ENCODE data around the gene TMEM9.
"Not testable (repeated sequence)": the region's sequence is repeated elsewhere in the genome, so short reads cannot be mapped to it uniquely, and the experiment has no call there.

TMEM9 gene

GRCh38 chr1:201171063-201172036 is 17.1 kb upstream of the TMEM9 start:
- no peaks in the 10 kb centered on the region for H3K27me3 Mint-ChIP-seq
- peak overlapping the region; percentile 85 for H3K4me3 Mint-ChIP-seq
- peak overlapping the region; percentile 88 for H3K27ac Mint-ChIP-seq (ENCODE audit: low read depth)
- peaks cover 18% of the 10 kb centered on the region for H3K4me1 Mint-ChIP-seq
- ATAC-seq (replicated peaks; ENCODE audit: extremely low read depth, poor library complexity, severe bottlenecking) (peak; percentile 71), DNase-seq (ENCODE audit: low spot score in 2 of 2) (peak; percentile 25 to 64)
- peaks cover 6% of the 10 kb centered on the region for H3K36me3 Mint-ChIP-seq (ENCODE audit: insufficient read depth)
- no peaks in the 10 kb centered on the region for H3K9me3 Mint-ChIP-seq

- Mint-ChIP-seq H3K4me1 (peaks cover 18% of the 10 kb centered on the region), H3K27ac (ENCODE audit: low read depth) (peak overlapping the region; percentile 88), H3K27me3 (no peaks in the 10 kb centered on the region), H3K9me3 (no peaks in the 10 kb centered on the region), H3K4me3 (peak overlapping the region; percentile 85), H3K36me3 (ENCODE audit: insufficient read depth) (peaks cover 6% of the 10 kb centered on the region)
- ATAC-seq (replicated peaks; ENCODE audit: extremely low read depth, poor library complexity, severe bottlenecking) (peak; percentile 80), DNase-seq (ENCODE audit: low spot score in 2 of 2) (peak; percentile 55 to 74)
Observed at GRCh38 chr1:201170533-201171062, 16.3 kb upstream of the TMEM9 start.

- ATAC-seq (replicated peaks; ENCODE audit: extremely low read depth, poor library complexity, severe bottlenecking) (no peak), DNase-seq (ENCODE audit: low spot score in 2 of 2) (no peak)
- H3K4me3 Mint-ChIP-seq: peak overlapping the region; percentile 85
- peaks cover 6% of the 10 kb centered on the region for H3K36me3 Mint-ChIP-seq (ENCODE audit: insufficient read depth)
- H3K9me3 Mint-ChIP-seq: no peaks in the 10 kb centered on the region
- H3K27ac Mint-ChIP-seq (ENCODE audit: low read depth): peak overlapping the region; percentile 88
- no peaks in the 10 kb centered on the region for H3K27me3 Mint-ChIP-seq
- peaks cover 18% of the 10 kb centered on the region for H3K4me1 Mint-ChIP-seq
Observed at GRCh38 chr1:201169971-201170532, 15.8 kb upstream of the TMEM9 start.

- H3K9me3 Mint-ChIP-seq: no peaks in the 10 kb centered on the region
- H3K4me1 Mint-ChIP-seq: peaks cover 18% of the 10 kb centered on the region
- no peak overlapping the region for H3K27ac Mint-ChIP-seq (ENCODE audit: low read depth)
- peaks cover 6% of the 10 kb centered on the region for H3K36me3 Mint-ChIP-seq (ENCODE audit: insufficient read depth)
- H3K27me3 Mint-ChIP-seq: no peaks in the 10 kb centered on the region
- ATAC-seq (replicated peaks; ENCODE audit: extremely low read depth, poor library complexity, severe bottlenecking) (no peak), DNase-seq (ENCODE audit: low spot score in 2 of 2) (no peak)
- no peak overlapping the region for H3K4me3 Mint-ChIP-seq
Observed at GRCh38 chr1:201169203-201169602, 14.9 kb upstream of the TMEM9 start.

GRCh38 chr1:201167041-201167991 is 13.0 kb upstream of the TMEM9 start:
- ATAC-seq (replicated peaks; ENCODE audit: extremely low read depth, poor library complexity, severe bottlenecking): no peak
- H3K4me1 Mint-ChIP-seq: peaks cover 18% of the 10 kb centered on the region
- H3K27ac Mint-ChIP-seq (ENCODE audit: low read depth): no peak overlapping the region
- no peaks in the 10 kb centered on the region for H3K27me3 Mint-ChIP-seq
- DNase-seq (ENCODE audit: low spot score in 2 of 2): no peak
- peaks cover 6% of the 10 kb centered on the region for H3K36me3 Mint-ChIP-seq (ENCODE audit: insufficient read depth)
- no peak overlapping the region for H3K4me3 Mint-ChIP-seq
- no peaks in the 10 kb centered on the region for H3K9me3 Mint-ChIP-seq

GRCh38 chr1:201164645-201165044 is 10.4 kb upstream of the TMEM9 start:
- H3K4me1 Mint-ChIP-seq: no peaks in the 10 kb centered on the region
- no peak overlapping the region for H3K27ac Mint-ChIP-seq (ENCODE audit: low read depth)
- H3K9me3 Mint-ChIP-seq: no peaks in the 10 kb centered on the region
- ATAC-seq (replicated peaks; ENCODE audit: extremely low read depth, poor library complexity, severe bottlenecking) (no peak), DNase-seq (ENCODE audit: low spot score in 2 of 2) (no peak)
- H3K4me3 Mint-ChIP-seq: no peak overlapping the region
- no peaks in the 10 kb centered on the region for H3K36me3 Mint-ChIP-seq (ENCODE audit: insufficient read depth)
- peaks cover 9% of the 10 kb centered on the region for H3K27me3 Mint-ChIP-seq

- peaks cover 15% of the 10 kb centered on the region for H3K27me3 Mint-ChIP-seq
- no peak overlapping the region for H3K4me3 Mint-ChIP-seq
- no peaks in the 10 kb centered on the region for H3K4me1 Mint-ChIP-seq
- DNase-seq (ENCODE audit: low spot score in 2 of 2): no peak
- no peak for ATAC-seq (replicated peaks; ENCODE audit: extremely low read depth, poor library complexity, severe bottlenecking)
- no peaks in the 10 kb centered on the region for H3K9me3 Mint-ChIP-seq
- H3K36me3 Mint-ChIP-seq (ENCODE audit: insufficient read depth): no peaks in the 10 kb centered on the region
- H3K27ac Mint-ChIP-seq (ENCODE audit: low read depth): no peak overlapping the region
Observed at GRCh38 chr1:201163707-201164106, 9.4 kb upstream of the TMEM9 start.

- not testable (repeated sequence) for H3K4me1 Mint-ChIP-seq; ATAC-seq (replicated peaks; ENCODE audit: extremely low read depth, poor library complexity, severe bottlenecking); H3K27ac Mint-ChIP-seq (ENCODE audit: low read depth); DNase-seq (ENCODE audit: low spot score in 2 of 2); H3K9me3 Mint-ChIP-seq; H3K4me3 Mint-ChIP-seq; H3K36me3 Mint-ChIP-seq (ENCODE audit: insufficient read depth)
- peaks cover 22% of the 10 kb centered on the region for H3K27me3 Mint-ChIP-seq
Observed at GRCh38 chr1:201163036-201163435, 8.8 kb upstream of the TMEM9 start.

GRCh38 chr1:201157949-201158348 is 3.7 kb upstream of the TMEM9 start:
- DNase-seq (ENCODE audit: low spot score in 2 of 2) (no peak), ATAC-seq (replicated peaks; ENCODE audit: extremely low read depth, poor library complexity, severe bottlenecking) (no peak)
- peaks cover 14% of the 10 kb centered on the region for H3K4me1 Mint-ChIP-seq
- H3K27ac Mint-ChIP-seq (ENCODE audit: low read depth): peak overlapping the region; percentile 32
- H3K36me3 Mint-ChIP-seq (ENCODE audit: insufficient read depth): peaks cover 4% of the 10 kb centered on the region
- peaks cover 45% of the 10 kb centered on the region for H3K27me3 Mint-ChIP-seq
- no peak overlapping the region for H3K4me3 Mint-ChIP-seq
- no peaks in the 10 kb centered on the region for H3K9me3 Mint-ChIP-seq

- H3K27ac Mint-ChIP-seq (ENCODE audit: low read depth): no peak overlapping the region
- peaks cover 14% of the 10 kb centered on the region for H3K4me1 Mint-ChIP-seq
- no peaks in the 10 kb centered on the region for H3K9me3 Mint-ChIP-seq
- H3K4me3 Mint-ChIP-seq: no peak overlapping the region
- H3K27me3 Mint-ChIP-seq: peaks cover 45% of the 10 kb centered on the region
- ATAC-seq (replicated peaks; ENCODE audit: extremely low read depth, poor library complexity, severe bottlenecking): no peak
- DNase-seq (ENCODE audit: low spot score in 2 of 2): no peak
- peaks cover 4% of the 10 kb centered on the region for H3K36me3 Mint-ChIP-seq (ENCODE audit: insufficient read depth)
Observed at GRCh38 chr1:201156819-201157218, 2.5 kb upstream of the TMEM9 start.

GRCh38 chr1:201156346-201156745 is 2.1 kb upstream of the TMEM9 start:
- no peaks in the 10 kb centered on the region for H3K9me3 Mint-ChIP-seq
- ATAC-seq (replicated peaks; ENCODE audit: extremely low read depth, poor library complexity, severe bottlenecking) (no peak), DNase-seq (ENCODE audit: low spot score in 2 of 2) (no peak)
- H3K36me3 Mint-ChIP-seq (ENCODE audit: insufficient read depth): peaks cover 4% of the 10 kb centered on the region
- peaks cover 42% of the 10 kb centered on the region for H3K27me3 Mint-ChIP-seq
- no peak overlapping the region for H3K4me3 Mint-ChIP-seq
- no peak overlapping the region for H3K27ac Mint-ChIP-seq (ENCODE audit: low read depth)
- H3K4me1 Mint-ChIP-seq: peaks cover 14% of the 10 kb centered on the region

- Mint-ChIP-seq H3K9me3 (no peaks in the 10 kb centered on the region), H3K27me3 (peaks cover 36% of the 10 kb centered on the region), H3K4me1 (peaks cover 14% of the 10 kb centered on the region), H3K36me3 (ENCODE audit: insufficient read depth) (peaks cover 4% of the 10 kb centered on the region), H3K27ac (ENCODE audit: low read depth) (no peak overlapping the region), H3K4me3 (no peak overlapping the region)
- DNase-seq (ENCODE audit: low spot score in 2 of 2): no peak
- ATAC-seq (replicated peaks; ENCODE audit: extremely low read depth, poor library complexity, severe bottlenecking): no peak
Observed at GRCh38 chr1:201155354-201155753, 1.1 kb upstream of the TMEM9 start.

All from central memory CD8-positive, alpha-beta T cell (primary cell).